ENCODE results near the gene IQSEC3.

- no peak for TF ChIP-seq EZH2 (IDR thresholded peaks at IDR 0.05; ENCODE audit: borderline replicate concordance, control insufficient read depth, low read depth, low read length)
- no peak for TF ChIP-seq MYC (IDR thresholded peaks at IDR 0.05; ENCODE audit: insufficient read depth, insufficient read length, insufficient replicate concordance, low read length, severe bottlenecking)
- TF ChIP-seq SUPT20H (IDR thresholded peaks at IDR 0.05; ENCODE audit: borderline replicate concordance, control insufficient read depth, low read depth, low read length) = no peak
- TF ChIP-seq, protein P1, sequence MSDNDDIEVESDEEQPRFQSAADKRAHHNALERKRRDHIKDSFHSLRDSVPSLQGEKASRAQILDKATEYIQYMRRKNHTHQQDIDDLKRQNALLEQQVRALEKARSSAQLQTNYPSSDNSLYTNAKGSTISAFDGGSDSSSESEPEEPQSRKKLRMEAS (IDR thresholded peaks at IDR 0.05; ENCODE audit: low read depth, low read length) = no peak
- TF ChIP-seq STAT1 (conservative IDR thresholded peaks at IDR 0.05) = no peak
- no peak for TF ChIP-seq POLR2A (IDR thresholded peaks at IDR 0.05; ENCODE audit: low read depth, low read length)
- TF ChIP-seq RCOR1 (conservative IDR thresholded peaks at IDR 0.05; ENCODE audit: low read depth, low read length) = no peak
- no peak for TF ChIP-seq POLR2AphosphoS2 (IDR thresholded peaks at IDR 0.05; ENCODE audit: low read depth, low read length)
- TF ChIP-seq, protein P2, sequence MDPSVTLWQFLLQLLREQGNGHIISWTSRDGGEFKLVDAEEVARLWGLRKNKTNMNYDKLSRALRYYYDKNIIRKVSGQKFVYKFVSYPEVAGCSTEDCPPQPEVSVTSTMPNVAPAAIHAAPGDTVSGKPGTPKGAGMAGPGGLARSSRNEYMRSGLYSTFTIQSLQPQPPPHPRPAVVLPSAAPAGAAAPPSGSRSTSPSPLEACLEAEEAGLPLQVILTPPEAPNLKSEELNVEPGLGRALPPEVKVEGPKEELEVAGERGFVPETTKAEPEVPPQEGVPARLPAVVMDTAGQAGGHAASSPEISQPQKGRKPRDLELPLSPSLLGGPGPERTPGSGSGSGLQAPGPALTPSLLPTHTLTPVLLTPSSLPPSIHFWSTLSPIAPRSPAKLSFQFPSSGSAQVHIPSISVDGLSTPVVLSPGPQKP (IDR thresholded peaks at IDR 0.05; ENCODE audit: low read depth, low read length) = no peak
These were observed 85.9 kb downstream of the IQSEC3 start for GRCh38 chr12:152440-152839.
